Measurements from ENCODE around the gene MAN2A2.

DNA sequence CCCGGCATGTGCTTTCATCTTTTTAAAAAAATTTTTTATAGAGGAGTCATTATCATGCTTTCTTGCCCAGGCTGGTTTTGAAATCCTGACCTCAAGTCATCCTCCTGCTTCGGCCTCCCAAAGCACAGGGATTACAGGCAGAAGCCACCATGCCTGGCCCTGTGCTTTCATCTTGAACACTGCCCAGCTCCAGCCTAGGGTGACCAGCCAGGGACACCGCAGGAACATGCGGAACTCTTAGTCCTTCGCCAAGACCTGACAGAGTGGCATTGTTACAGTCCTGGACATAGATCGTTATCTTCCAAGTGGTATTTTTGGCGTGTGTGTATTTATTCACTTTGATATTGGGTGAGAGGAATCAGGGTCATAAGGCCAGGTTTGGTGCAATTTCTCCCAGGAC lies 42.7 kb upstream of the MAN2A2 start:
- TF ChIP-seq POLR2A (IDR thresholded peaks at IDR 0.05): no peak
- TF ChIP-seq EP300 (IDR thresholded peaks at IDR 0.05): no peak
- TF ChIP-seq POLR2AphosphoS5 (IDR thresholded peaks at IDR 0.05): no peak

All from stomach (tissue), 4 donors.